Measurements from ENCODE around the gene KCNA1.

KCNA1 gene

DNA sequence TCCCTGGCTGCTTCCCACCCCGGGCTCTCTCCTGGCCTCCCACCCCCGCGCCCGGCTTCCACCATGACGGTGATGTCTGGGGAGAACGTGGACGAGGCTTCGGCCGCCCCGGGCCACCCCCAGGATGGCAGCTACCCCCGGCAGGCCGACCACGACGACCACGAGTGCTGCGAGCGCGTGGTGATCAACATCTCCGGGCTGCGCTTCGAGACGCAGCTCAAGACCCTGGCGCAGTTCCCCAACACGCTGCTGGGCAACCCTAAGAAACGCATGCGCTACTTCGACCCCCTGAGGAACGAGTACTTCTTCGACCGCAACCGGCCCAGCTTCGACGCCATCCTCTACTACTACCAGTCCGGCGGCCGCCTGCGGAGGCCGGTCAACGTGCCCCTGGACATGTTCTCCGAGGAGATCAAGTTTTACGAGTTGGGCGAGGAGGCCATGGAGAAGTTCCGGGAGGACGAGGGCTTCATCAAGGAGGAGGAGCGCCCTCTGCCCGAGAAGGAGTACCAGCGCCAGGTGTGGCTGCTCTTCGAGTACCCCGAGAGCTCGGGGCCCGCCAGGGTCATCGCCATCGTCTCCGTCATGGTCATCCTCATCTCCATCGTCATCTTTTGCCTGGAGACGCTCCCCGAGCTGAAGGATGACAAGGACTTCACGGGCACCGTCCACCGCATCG lies 1.8 kb downstream of the KCNA1 start:
- DNase-seq (ENCODE audit: low read depth, low spot score), result no peak

GRCh38 chr12:4914720-4915119 lies 5.0 kb downstream of the KCNA1 start:
- no peak for DNase-seq (ENCODE audit: low read depth, low spot score)

DNA sequence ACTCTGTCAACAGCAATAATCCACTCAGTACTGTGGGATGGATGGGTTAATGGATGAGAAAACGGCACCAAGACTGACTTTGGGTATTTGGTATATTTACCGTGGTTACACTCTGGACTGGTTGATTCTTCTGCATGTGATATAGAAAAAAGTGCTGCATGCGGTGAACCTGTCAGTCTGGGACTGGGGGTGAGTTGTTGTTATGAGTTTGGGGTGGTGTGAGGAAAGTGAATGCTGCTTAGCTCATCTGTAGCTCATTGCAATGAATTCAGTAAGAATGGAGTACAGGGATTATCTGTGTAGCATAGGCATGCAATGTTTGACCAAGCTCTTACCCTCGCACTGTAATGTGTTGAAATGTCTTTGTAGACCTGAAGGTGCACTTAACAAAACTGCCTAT lies 6.0 kb downstream of the KCNA1 start:
- no peak for DNase-seq (ENCODE audit: low read depth, low spot score)

- DNase-seq (ENCODE audit: low read depth, low spot score), result no peak
Measured at GRCh38 chr12:4918950-4919660, 9.4 kb downstream of the KCNA1 start.

DNA sequence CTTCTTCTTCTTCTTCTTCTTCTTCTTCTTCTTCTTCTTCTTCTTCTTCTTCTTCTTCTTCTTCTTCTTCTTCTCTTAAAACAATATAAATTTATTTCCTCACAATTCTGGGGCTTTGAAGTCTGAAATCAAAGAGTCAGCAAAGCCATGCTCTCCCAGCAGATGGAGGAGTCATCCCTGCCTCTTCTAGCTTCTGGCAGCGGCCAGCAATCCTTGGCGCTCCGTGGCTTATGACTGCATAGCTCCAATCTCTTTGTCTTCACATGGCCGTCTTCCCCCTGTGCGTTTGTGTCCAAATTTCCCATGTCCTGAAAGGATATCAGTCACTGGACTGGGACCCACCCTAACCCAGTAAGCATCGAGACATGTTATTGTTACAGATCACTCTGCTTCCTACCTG lies 22.9 kb downstream of the KCNA1 start:
- no peak for DNase-seq (ENCODE audit: low read depth, low spot score)

GRCh38 chr12:4933411-4933810 lies 23.7 kb downstream of the KCNA1 start:
- DNase-seq (ENCODE audit: low read depth, low spot score), result no peak

GRCh38 chr12:4934407-4935035 lies 24.8 kb downstream of the KCNA1 start:
- DNase-seq (ENCODE audit: low read depth, low spot score), result no peak

DNA sequence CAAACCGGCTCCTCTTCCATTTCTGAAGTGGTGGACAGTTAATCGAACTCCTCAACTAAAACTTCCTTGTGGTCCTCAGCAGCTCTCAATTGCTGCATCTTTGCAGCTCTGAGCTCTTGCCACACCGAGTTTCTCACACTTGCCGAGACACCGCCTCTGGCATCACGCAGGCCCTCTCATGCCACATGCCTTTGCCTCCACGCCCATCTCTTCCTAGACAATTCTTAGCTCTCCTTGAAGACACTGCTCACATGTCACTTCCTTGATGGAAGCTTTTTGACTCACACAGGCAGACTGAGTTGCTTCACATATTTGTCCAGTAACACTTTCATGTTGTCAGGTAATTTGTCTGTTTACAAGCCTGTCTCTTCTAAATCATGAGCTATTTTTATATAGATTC lies 29.2 kb downstream of the KCNA1 start:
- no peak for DNase-seq (ENCODE audit: low read depth, low spot score)

- no peak for DNase-seq (ENCODE audit: low read depth, low spot score)
Measured at GRCh38 chr12:4939418-4940023, 29.8 kb downstream of the KCNA1 start.

DNA sequence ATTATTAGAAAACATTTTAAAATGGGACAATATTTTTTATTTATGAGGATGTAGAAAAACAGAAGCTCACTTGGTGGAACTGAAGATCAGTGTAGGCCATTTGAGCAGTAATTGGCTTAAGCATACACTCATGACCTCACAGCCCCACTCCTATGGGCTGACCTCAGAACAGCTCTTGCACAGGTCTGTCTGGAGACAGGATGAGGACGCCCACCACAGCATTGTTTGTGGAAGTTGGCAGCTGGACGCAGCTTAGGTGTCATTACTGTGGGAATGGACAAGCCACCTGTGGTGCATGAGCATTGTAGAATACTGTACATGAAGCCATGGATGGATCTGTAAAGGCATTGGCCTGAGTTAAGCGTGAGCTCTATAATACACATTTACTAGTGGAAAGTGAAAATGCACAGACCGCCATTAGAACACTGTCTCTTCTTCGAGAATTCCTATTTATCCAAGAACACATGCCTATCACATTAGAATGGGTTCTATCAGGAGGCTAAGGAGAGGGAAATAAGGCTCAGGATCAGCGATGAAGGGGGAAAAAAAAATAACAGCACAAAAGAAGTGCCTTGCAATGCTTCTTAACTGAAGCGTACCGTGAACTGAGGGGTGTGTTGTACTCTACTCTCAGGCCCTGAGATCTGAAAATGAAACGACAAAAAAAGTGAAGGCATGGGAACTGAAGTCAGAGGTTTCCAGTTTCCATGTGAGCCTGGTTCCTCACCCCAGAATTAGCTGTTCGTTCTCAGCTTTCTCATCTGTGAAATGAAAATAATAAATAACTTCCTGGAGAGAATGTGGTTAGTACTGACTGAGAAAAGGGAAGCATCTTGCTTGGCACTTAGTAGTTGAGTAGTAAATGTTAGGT lies 33.6 kb downstream of the KCNA1 start:
- no peak for DNase-seq (ENCODE audit: low read depth, low spot score)

GRCh38 chr12:4943938-4944284 lies 34.2 kb downstream of the KCNA1 start:
- no peak for DNase-seq (ENCODE audit: low read depth, low spot score)

DNA sequence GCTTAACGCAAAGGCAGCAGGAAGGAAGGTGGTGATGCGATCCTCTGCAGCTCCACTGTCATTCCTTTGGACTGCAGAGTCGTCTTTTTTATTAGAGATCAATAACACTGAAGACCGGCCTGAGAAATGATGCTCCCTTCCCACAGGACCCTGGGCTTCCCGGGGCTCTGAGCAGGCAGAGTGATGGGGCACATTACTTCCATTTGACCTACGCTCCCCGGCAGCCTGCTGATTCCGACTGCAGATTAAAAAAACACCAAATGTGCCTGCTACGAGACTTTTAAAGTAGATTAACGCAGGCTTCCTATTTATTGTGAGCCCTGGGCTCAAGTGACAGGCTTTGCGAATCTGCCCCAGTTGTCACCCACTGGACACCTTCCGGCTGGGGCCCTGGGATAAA lies 37.5 kb downstream of the KCNA1 start:
- no peak for DNase-seq (ENCODE audit: low read depth, low spot score)

DNA sequence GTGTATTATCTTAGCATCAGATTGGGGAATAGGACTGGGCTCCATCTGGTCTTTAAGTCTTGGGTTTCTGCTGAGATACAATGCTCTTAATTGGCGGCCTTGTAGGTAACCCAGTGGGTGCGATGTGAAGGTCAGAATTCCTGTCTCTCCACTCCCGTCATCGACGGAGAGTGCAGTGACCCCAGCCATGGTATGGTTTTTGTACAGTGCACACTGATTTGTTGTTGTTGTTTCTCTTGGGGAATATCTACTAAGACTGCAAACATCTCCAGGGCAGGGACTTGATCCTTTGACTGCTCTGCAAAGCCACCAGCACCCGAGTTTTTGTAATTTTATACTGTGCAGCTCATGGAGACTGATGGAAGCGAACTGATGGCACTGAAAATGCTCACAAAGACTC lies 41.4 kb downstream of the KCNA1 start:
- DNase-seq (ENCODE audit: low read depth, low spot score), result no peak

GRCh38 chr12:4951601-4952000 lies 41.9 kb downstream of the KCNA1 start:
- DNase-seq (ENCODE audit: low read depth, low spot score), result no peak

DNA sequence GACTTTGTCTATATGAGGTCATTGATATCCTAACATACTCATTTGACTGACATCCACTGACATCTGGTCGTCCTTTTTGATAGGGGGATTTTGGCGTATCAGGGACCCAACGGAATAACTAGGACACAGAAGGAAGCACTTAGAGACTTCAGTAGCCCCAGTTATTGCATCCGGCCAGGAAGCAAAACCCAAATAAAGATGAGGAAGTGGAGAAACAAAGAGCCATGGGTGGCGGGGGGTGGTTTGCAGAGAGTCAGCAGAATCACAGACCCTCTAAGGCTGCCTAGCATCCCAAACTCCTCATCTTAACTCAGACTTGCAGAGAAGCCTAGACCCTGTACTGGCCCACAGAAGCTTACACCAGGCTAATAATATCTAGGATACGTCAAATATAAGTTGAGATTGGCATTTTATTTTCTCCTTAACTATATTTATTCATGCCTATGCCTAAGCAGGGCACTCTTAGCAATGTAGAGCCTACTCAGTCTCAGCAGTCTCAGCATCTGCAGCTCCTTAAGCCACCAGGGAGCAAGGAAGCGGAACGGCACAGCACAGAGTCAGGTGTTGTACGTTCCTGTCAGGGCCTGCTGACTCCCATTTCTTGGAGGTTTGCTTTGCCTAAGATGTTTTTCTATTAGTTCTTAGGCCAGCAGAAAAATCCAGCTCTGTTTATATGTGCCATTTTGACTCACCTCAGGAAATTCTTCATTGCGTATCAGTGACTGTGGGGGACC lies 45.1 kb downstream of the KCNA1 start:
- DNase-seq (ENCODE audit: low read depth, low spot score), result no peak

DNA sequence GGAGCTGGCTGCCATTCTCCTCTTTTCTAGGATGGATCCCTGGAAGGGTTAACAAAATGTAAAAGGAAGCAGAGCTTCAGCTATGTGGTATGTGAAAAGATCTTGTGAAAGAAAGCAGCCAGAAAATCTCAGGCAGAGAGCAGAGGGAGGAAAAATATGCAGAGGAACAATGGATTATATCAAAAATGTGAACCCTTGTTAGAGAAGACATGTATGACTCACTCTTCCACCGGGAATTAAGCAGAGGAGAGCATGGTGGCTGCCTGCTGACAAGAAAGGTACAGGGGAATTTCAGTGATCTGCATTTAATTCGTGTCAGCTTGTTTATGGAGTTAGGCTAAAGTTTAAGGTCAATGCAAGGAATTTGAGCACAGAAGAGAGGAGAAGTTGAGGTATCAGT lies 46.3 kb downstream of the KCNA1 start:
- DNase-seq (ENCODE audit: low read depth, low spot score), result no peak

- DNase-seq (ENCODE audit: low read depth, low spot score), result no peak
Measured at GRCh38 chr12:4956968-4957367, 47.3 kb downstream of the KCNA1 start.

DNA sequence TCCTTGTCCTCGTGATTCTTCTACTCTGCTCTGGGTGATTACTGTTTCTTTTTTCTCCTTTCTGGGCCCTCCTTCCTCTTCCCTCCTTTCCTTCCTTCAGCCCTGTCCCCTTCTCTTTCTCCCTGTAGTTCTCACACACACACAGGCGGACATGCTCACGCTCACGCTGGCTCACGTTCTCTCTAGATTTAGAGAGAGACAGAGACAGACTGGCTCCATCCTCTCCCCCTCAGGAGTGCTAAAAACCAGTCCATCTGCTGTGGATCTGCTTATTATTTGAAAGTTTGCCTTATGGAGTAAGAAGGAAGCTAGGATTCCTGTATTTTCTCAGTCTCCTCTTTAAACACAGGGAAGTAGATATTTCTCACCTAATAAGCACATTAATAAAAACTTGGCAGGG lies 48.1 kb downstream of the KCNA1 start:
- DNase-seq (ENCODE audit: low read depth, low spot score), result no peak

DNA sequence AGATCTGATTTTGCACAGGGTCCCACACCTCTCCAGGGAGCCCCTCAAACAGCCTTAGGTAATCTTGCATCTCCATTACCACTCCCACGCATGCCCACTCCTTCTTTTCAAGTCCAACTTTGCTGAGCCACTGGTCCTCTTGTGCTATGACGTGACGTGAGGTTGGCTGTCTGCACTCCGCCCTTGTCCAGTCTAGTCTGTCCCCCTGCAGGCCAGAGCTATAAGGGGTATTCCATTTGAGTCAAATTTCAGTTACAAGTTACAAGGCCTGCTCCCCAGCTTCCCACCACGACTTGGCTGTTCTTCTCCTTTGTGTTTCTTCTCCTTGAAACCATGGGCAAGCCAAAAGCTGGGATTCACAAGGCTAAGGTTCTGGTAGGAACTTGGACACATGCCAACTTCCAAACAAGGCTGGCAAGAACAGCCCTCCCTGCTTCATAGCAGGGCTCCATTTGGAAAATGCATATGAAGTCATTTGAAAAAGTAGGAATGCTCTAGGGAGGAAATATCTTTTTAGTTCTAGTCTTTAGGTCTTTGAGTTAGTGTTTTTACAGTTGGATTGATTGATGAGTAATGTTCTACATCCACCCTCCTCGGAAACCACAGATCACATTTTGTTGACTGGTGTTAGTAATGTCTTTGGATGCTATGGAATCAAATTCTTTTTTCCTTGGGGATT lies 49.1 kb downstream of the KCNA1 start:
- no peak for DNase-seq (ENCODE audit: low read depth, low spot score)

DNA sequence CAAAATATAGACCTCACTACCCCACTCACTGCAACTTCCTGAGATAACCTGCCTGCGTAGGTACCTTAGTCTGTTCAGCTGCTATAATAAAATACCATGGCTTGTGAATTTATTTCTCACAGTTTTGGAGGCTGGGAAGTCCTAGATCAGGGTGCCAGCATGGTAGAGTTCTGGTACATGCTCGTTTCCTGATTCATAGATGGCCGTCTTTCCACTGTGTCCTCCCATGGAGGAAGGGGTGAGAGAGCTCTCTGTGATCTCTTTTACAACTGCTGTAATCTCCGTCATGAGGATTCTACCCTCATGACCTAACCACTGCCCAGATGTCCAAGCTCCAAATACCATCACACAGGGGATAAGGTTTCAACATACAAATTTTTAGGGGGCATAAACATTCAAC lies 49.7 kb downstream of the KCNA1 start:
- no peak for DNase-seq (ENCODE audit: low read depth, low spot score)

GRCh38 chr12:4960030-4960429 lies 50.3 kb downstream of the KCNA1 start:
- no peak for DNase-seq (ENCODE audit: low read depth, low spot score)
